Heart left ventricle (tissue), 16 donors: Measurements from ENCODE around the gene PRKG2. TPM values are rescaled to one million over a fixed set of nuclear protein-coding genes. Genes with fewer than 3 reads are reported as not detected.

Experiments
- ATAC-seq, 4 donors: fragments of 200-7000 bp; cut with Tn5 transposase; one replicate each; pipeline ENCODE4 v1.9.1; 2020 to 2022; ENCODE audit warnings: moderate library complexity in 4 of 4, mild to moderate bottlenecking in 3 of 4, moderate number of reproducible peaks in 1 of 4
- DNase-seq, 5 donors: peaks; one replicate each; pipeline ENCODE4 v3.0.0-alpha.2; 2020
- H3K27ac ChIP-seq, 12 donors: fragments of 200-600 bp; sonication (generic) in 4 of 12; one replicate each; pipeline versions ENCODE4 v1.5.0 to v1.8.0; 2016 to 2022; ENCODE audit warnings: mild to moderate bottlenecking in 2 of 12
- H3K27me3 ChIP-seq, 9 donors: fragments of 200-600 bp; sonication (generic) in 2 of 9; one replicate each; pipeline versions ENCODE4 v1.5.1 to v1.8.0; 2016 to 2022; ENCODE audit warnings: mild to moderate bottlenecking in 3 of 9
- H3K36me3 ChIP-seq, 9 donors: fragments of 200-600 bp; sonication (generic) in 2 of 9; one replicate each; pipeline versions ENCODE4 v1.5.0 to v1.8.0; 2018 to 2022; ENCODE audit warnings: mild to moderate bottlenecking in 2 of 9
- H3K4me1 ChIP-seq, 12 donors: fragments of 200-600 bp; sonication (generic) in 4 of 12; one replicate each; pipeline versions ENCODE4 v1.5.0 to v1.8.0; 2016 to 2022; ENCODE audit warnings: mild to moderate bottlenecking in 3 of 12
- H3K4me3 ChIP-seq, 12 donors: fragments of 200-600 bp; sonication (generic) in 4 of 12; one replicate each; pipeline versions ENCODE4 v1.5.0 to v1.8.0; 2017 to 2022; ENCODE audit warnings: mild to moderate bottlenecking in 9 of 12, moderate library complexity in 4 of 12
- H3K9me3 ChIP-seq, 12 donors: fragments of 200-600 bp; sonication (generic) in 4 of 12; one replicate each; pipeline versions ENCODE4 v1.5.0 to v1.8.0; 2016 to 2022; ENCODE audit warnings: mild to moderate bottlenecking in 1 of 12
- POLR2A ChIP-seq, 2 donors: fragments of 450-650 bp; IDR thresholded peaks; one replicate each; pipeline ENCODE4 v1.6.1; 2017; ENCODE audit warnings: antibody characterized with exemption in 2 of 2, mild to moderate bottlenecking in 2 of 2, moderate library complexity in 2 of 2
- WGBS, 4 donors: extraction: QIAGEN DNeasy Blood & Tissue Kit in 2 of 4; methylation state at CpG; one replicate each; pipeline versions ENCODE4 v1.1.5 to v1.1.7; 2013 to 2018; 5-methylcytosine and 5-hydroxymethylcytosine counted together
- intact Hi-C, 10 donors: fragments of 100-400 bp; cut with DNase I; formaldehyde crosslinking; loops; one replicate each; pipeline versions ENCODE4 v1.11.1 to v1.14.2; 2022
- polyA plus RNA-seq, 2 donors: library from polyadenylated mRNA; stranded (reverse); fragments of 200-250 nt; gene quantifications; one replicate each; pipeline ENCODE4 v1.2.3, GENCODE V29; 2013
- total RNA-seq, 9 donors: library from RNA; depleted of rRNA in 2 of 9; stranded (reverse); fragments of >200 nt in 2 of 9; fragmentation: NEBNext Ultra II Directional in 3 of 9; extraction: Animal tissue kit (Norgen Biotek cat#: 25700) in 3 of 9; gene quantifications; one replicate each; pipeline versions ENCODE4 v1.1.0 to v1.2.4, GENCODE V29; 2016 to 2023
- TF ChIP-seq, protein P1 (sequence below), 12 donors: fragments of 200-600 bp; sonication (generic) in 4 of 12; IDR thresholded peaks; one replicate each; pipeline versions ENCODE4 v1.5.0 to v1.8.0; 2018 to 2022; ENCODE audit warnings: antibody characterized with exemption in 12 of 12, mild to moderate bottlenecking in 5 of 12
- donor health status: ischemic (EF 13 %, LVEDD 7.1; RV severe dilation, severe dysfunction).
- donor health status: healthy with polysubstance abuse.
- donor health status: DM: no; HTN: yes; CAD: no.
- donor health status: DM: no; HTN: no; CAD: no.
- donor health status: ischemic (EF 25% LVEDD 6.9; RV normal size, moderate dysfunction).
- donor health status: ischemic (EF 25% LVEDD 5.7; RV mildly dilated, moderate dysfunction).
- donor health status: healthy.
- donor health status: DM: yes; HTN: yes; CAD: no.
- donor health status: ischemic (EF 35%, LVEDD 5.7; RV mildly dilated, moderate dysfunction).
- donor health status: nonischemic (EF 11% LVEDD 7.7; RV severe dilation, severe dysfunction).
- donor health status: DM: yes; HTN: yes; CAD: no.
- donor health status: PGD.
- donor health status: ischemic (EF 29% LVEDD 5.4; RV normal size, mild dysfunction).
- donor health status: nonischemic (EF 23%, LVEDD 6.1; RV moderate dilation, normal function).

PRKG2 gene
- total and polyA plus RNA-seq, 11 donors: 0.06 to 0.75 (median 0.35) TPM; not detected in 5

DNA sequence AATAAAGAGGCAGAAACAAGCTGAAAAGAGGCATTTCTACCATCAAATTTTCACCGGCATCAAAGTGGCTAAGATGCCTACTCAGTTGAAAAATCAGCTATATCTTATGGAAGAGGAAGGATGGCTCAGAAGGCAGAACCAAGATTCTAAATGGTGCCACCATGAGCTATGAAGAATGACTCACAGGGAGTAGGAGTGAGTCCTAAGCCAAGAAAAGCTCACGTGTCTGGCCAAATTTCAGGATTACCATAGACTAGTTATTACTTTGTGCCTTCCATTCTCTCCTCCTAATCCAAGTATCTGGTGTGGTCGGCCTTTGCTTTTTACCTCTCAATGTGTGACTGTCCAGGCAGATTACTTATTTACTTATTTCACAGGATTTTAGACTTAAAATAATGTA is 129.7 kb downstream of the PRKG2 start:
- intact Hi-C loops: no loop called here
- Histone ChIP-seq H3K4me1 (no peaks in the 10 kb centered on the region), H3K4me3 (no peak overlapping the region), H3K9me3 (no peaks in the 10 kb centered on the region), H3K27me3 (no peaks in the 10 kb centered on the region), H3K36me3 (no peaks in the 10 kb centered on the region), H3K27ac (no peak overlapping the region)
- TF ChIP-seq, protein P1, sequence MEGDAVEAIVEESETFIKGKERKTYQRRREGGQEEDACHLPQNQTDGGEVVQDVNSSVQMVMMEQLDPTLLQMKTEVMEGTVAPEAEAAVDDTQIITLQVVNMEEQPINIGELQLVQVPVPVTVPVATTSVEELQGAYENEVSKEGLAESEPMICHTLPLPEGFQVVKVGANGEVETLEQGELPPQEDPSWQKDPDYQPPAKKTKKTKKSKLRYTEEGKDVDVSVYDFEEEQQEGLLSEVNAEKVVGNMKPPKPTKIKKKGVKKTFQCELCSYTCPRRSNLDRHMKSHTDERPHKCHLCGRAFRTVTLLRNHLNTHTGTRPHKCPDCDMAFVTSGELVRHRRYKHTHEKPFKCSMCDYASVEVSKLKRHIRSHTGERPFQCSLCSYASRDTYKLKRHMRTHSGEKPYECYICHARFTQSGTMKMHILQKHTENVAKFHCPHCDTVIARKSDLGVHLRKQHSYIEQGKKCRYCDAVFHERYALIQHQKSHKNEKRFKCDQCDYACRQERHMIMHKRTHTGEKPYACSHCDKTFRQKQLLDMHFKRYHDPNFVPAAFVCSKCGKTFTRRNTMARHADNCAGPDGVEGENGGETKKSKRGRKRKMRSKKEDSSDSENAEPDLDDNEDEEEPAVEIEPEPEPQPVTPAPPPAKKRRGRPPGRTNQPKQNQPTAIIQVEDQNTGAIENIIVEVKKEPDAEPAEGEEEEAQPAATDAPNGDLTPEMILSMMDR (IDR thresholded peaks at IDR 0.05): no peak
- no peak for TF ChIP-seq POLR2A (IDR thresholded peaks at IDR 0.05)
- no peak for ATAC-seq
- 73 to 85% (median 78%) methylated on average over 3 of the region's 3 CpGs for WGBS, 4 donors
- no peak for DNase-seq

DNA sequence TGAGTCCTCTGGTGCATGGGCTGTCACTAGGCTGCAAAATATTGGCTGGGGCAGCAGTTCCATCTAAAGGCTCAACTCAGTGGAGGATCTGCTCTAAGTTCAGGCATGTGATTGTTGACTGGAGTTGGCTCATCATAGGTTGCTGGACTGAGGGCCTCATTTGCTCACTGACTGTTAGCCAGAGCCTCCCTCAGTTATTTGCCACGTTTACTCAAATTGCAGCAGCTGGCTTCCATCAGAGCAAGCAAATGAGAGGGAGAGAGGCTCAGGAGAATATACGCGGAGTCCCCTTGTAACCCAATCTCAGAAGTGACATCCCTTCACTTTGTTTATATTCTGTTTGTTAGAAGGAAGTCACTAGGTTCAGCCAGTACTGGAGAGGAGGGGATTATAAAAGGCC is 130.4 kb downstream of the PRKG2 start:
- 42 to 66% (median 52%) methylated on average over 3 of the region's 3 CpGs for WGBS, 4 donors
- no peak for DNase-seq
- no peaks in the 10 kb centered on the region for H3K36me3 ChIP-seq
- intact Hi-C loops: no loop called here
- no peak for ATAC-seq
- H3K4me1 ChIP-seq: no peaks in the 10 kb centered on the region
- TF ChIP-seq, protein P1 (IDR thresholded peaks at IDR 0.05): no peak
- no peak for TF ChIP-seq POLR2A (IDR thresholded peaks at IDR 0.05)
- H3K9me3 ChIP-seq: no peaks in the 10 kb centered on the region
- no peak overlapping the region for H3K27ac ChIP-seq
- no peak overlapping the region for H3K4me3 ChIP-seq
- no peaks in the 10 kb centered on the region for H3K27me3 ChIP-seq

DNA sequence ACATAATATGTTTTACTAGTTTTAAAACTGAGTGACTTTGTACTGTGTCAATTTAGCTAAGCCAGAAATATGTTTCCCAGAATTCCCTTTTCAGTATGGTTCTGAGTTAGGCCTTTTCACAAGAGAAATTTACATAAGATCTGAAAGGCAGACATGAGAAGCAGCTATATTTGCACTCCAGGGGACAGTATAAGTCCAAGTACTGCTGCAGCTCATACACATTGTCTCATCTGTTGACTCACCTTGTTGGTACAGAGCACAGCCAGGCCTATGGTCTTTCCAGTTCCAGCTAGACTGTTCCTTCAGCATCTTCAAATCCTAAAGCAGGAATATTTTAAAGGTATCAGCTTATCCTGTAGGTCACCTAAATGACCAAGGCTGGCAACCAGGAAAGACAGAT is 131.0 kb downstream of the PRKG2 start:
- H3K27me3 ChIP-seq: no peaks in the 10 kb centered on the region
- TF ChIP-seq POLR2A (IDR thresholded peaks at IDR 0.05): no peak
- TF ChIP-seq, protein P1 (IDR thresholded peaks at IDR 0.05): no peak
- intact Hi-C loops: no loop called here
- ATAC-seq: no peak
- H3K4me3 ChIP-seq: no peak overlapping the region
- no peaks in the 10 kb centered on the region for H3K9me3 ChIP-seq
- no peaks in the 10 kb centered on the region for H3K36me3 ChIP-seq
- no peak for DNase-seq
- no peak overlapping the region for H3K27ac ChIP-seq
- no peaks in the 10 kb centered on the region for H3K4me1 ChIP-seq

DNA sequence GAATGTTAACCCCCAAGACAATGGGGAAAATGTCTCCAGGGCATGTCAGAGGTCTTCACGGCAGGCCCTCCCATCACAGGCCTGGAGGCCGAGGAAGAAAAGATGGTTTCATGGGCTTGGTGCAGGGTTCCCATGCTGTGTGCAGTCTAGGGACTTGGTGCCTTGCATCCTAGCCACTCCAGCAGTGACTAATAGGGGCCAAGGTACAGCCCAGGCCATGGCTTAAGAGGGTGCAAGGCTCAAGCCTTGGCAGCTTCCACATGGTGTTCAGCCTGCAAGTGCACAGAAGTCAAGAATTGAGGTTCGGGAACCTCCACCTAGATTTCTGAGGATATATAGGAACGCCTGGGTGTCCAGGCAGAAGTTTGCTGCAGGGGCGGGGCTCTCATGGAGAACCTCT is 133.9 kb downstream of the PRKG2 start:
- ATAC-seq: no peak

More for the DNA sequence above, 133.9 kb downstream of the PRKG2 start:
- DNase-seq: no peak
- Histone ChIP-seq H3K4me3 (no peak overlapping the region), H3K4me1 (no peaks in the 10 kb centered on the region), H3K36me3 (no peaks in the 10 kb centered on the region), H3K27ac (no peak overlapping the region), H3K27me3 (no peaks in the 10 kb centered on the region), H3K9me3 (no peaks in the 10 kb centered on the region)
- no peak for TF ChIP-seq POLR2A (IDR thresholded peaks at IDR 0.05)
- TF ChIP-seq, protein P1 (IDR thresholded peaks at IDR 0.05): no peak
- WGBS, 4 donors: 81 to 95% (median 85%) methylated on average over 4 to 5 of the region's 5 CpGs
- intact Hi-C loops: no loop called here
